OCI-LY3 (cell line): ENCODE results near the gene GJA1.

Experiments used
- EZH2phosphoT487 ChIP-seq: fragments of 200-600 bp; shearing (Covaris generic); IDR thresholded peaks from 2 replicates; pipeline ENCODE4 v1.6.1; 2018; ENCODE audit warnings: antibody characterized with exemption, mixed run types, low read depth
- TF ChIP-seq, protein P1 (sequence below): fragments of 200-600, 300-600 bp; sonication (generic); IDR thresholded peaks from 2 replicates; pipeline ENCODE4 v1.5.1; 2014; ENCODE audit warnings: antibody characterized with exemption, low read length, low read depth

DNA sequence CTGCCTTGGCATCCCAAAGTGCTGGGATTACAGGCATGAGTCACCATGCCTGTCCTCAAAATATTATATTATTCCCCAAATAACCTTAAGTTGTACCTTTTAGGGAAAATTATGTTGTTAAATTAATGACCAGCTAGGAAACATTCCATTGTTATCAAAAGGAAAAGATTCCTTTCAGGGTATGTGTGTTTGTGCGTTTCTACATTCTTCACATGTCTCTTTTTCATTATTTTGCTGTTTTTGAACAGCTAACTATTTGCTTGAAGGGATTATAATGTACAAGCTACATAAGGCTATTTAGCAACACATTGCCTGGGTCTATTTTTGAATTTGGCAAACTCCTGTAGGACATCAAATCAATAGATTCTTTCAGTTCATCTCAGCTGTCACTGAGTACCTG, 57.1 kb downstream of the GJA1 start:
- TF ChIP-seq, protein P1, sequence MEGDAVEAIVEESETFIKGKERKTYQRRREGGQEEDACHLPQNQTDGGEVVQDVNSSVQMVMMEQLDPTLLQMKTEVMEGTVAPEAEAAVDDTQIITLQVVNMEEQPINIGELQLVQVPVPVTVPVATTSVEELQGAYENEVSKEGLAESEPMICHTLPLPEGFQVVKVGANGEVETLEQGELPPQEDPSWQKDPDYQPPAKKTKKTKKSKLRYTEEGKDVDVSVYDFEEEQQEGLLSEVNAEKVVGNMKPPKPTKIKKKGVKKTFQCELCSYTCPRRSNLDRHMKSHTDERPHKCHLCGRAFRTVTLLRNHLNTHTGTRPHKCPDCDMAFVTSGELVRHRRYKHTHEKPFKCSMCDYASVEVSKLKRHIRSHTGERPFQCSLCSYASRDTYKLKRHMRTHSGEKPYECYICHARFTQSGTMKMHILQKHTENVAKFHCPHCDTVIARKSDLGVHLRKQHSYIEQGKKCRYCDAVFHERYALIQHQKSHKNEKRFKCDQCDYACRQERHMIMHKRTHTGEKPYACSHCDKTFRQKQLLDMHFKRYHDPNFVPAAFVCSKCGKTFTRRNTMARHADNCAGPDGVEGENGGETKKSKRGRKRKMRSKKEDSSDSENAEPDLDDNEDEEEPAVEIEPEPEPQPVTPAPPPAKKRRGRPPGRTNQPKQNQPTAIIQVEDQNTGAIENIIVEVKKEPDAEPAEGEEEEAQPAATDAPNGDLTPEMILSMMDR = no peak
- TF ChIP-seq EZH2phosphoT487 = no peak
